GM19467 (cell line): Measurements from ENCODE around the gene SPNS1.
"Not testable (repeated sequence)": the region's sequence is repeated elsewhere in the genome, so short reads cannot be mapped to it uniquely, and the experiment has no call there.

Experiments used
- ATAC-seq: cut with Tn5 transposase; IDR thresholded peaks from one replicate; pipeline ENCODE4 v1.9.1; 2021; ENCODE audit warnings: mild to moderate bottlenecking, moderate library complexity; ENCODE audit not compliant: unreplicated experiment

Gene SPNS1

DNA sequence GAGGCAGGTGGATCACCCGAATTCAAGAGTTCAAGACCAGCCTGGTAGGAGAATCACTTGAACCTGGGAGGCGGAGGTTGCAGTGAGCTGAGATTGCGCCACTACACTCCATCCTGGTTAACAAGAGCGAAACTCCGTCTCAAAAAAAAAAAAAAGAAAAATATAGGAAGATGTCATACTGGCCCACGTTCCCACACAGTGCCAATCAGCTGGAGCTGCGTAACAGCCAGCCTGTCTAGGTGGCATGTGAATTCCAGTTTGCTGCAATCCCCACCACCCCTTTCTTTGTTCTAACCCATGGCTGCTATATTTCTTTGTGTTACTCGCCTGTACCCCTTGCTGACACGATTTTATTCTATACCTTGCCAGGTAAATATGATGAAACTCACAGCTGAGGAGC lies 16.4 kb upstream of the SPNS1 start:
- no peak for ATAC-seq

- no peak for ATAC-seq
Observed at GRCh38 chr16:28958836-28959235, 15.7 kb upstream of the SPNS1 start.

- no peak for ATAC-seq
Observed at GRCh38 chr16:28964072-28964471, 10.5 kb upstream of the SPNS1 start.

DNA sequence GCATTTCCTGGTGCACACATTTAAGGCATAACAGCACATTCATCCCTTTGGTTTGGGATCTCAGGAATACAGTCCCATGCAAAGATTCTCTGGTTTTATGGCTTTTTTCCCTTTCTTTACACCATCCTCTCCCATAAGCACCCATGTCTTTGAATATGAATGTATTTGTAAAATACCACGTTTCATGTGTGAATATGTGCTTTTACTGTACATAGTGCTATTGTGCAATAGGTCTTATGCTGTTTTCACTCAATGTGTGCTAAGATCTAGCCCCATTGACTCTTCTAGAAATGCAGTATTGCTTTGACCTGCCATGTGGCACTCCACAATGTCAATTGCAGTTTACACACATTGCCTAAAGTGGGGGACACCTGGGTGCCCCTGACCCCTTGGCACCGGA lies 10.1 kb upstream of the SPNS1 start:
- no peak for ATAC-seq

- ATAC-seq, result no peak
Observed at GRCh38 chr16:28967156-28967555, 7.4 kb upstream of the SPNS1 start.

DNA sequence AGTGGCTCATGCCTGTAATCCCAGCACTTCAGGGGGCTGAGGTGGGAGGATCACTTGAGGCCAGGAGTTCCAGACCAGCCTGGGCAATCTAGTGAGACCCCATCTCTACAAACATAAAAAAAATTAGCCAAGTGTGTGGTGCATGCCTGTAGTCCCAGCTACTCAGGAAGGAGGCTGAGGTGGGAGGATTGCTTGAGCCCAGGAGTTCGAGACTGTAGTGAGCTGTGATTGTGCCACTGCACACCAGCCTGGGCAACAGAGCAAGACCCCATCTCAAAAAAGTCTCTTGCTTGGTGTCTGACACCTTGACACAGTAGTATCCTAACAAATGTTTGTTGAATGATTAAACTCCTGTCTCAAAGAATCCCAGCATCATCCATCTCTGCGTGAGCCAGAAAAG lies 4.9 kb upstream of the SPNS1 start:
- ATAC-seq, result not testable (repeated sequence)

DNA sequence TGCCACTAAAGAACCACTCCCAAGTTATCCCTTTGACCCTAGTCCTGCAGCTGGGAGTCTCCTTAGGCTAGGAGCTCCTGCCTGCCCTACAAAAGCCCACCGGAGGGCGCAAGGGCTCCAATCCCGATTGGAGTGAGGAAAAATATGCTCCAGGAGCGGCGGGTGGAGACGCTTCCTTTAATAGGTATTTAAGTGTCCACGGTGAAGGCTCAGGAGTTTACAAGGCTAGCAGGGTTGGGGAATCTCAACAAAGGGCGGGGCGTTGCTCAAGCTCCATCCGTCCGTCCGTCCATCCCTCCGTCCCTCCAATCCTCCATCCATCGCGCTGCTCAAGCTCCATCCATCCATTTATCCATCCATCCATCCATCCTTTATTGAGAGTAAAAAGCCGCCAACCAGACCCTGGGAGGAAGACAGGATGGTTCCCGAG lies 556 bp upstream of the SPNS1 start:
- peak; percentile 10 for ATAC-seq

DNA sequence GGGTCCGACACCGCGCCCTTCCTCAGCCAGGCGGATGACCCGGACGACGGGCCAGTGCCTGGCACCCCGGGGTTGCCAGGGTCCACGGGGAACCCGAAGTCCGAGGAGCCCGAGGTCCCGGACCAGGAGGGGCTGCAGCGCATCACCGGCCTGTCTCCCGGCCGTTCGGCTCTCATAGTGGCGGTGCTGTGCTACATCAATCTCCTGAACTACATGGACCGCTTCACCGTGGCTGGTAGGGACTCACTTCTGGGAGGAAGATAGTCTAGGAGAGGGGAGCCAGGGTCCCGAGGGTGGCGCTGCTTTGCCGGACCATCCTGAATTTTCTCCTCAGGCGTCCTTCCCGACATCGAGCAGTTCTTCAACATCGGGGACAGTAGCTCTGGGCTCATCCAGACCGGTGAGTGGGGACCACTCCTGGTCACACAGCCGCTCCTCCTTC lies 601 bp downstream of the SPNS1 start:
- no peak for ATAC-seq

DNA sequence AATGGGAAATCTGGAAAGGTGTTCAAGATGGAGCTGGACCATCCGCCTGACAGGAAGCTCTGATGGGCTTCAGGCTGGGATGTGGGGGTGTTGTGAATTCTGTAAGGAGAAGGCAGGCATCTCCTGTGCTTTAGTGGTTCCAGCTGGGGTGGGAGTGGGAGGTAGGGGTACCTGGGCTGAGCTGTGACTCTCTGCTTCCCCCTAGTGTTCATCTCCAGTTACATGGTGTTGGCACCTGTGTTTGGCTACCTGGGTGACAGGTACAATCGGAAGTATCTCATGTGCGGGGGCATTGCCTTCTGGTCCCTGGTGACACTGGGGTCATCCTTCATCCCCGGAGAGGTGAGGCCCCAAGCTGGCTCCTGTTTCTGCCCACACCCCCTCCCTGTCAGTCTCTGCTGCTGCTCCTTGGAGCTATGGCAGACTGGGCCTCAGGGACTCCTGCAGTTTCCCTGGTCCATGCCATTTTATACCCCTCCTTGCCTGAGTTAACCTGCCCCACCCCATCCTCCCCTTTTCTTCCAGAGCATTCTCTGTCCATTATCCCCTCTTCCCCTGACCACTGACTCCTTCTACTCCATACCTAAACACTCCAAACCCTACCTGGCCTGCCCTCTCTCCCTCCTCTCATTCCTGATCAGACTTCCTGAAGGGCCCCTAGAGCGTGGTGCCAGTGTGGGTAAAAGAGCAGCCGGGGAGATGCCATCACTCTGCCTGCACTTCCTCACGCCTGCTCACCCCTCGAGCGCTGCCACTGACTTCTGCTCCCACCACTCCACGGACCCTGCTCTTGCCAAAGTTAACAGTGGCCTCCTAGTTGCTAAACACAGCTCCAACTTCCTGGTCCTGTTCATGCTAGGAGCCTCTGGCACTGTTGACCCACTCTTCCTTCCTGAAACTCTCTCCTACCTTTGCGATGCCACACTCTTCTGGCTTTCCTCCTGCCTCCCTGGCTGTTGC lies 3.4 kb downstream of the SPNS1 start:
- ATAC-seq, result no peak

DNA sequence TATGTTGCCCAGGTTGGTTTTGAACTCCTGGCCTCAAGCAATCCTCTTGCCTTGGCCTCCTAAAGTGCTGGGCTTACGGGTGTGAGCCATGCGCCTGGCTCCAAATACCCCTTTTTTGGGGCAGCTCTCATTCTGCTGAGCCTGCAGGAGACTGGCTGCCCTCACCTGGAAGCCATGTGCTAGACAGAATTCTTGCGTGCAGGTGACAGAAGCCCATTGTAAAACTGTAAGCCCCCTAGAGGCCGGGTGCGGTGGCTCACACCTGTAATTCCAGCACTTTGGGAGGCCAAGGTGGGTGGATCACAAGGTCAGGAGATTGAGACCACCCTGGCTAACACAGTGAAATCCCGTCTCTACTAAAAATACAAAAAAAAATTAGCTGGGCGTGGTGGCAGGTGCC lies 5.8 kb downstream of the SPNS1 start:
- not testable (repeated sequence) for ATAC-seq

DNA sequence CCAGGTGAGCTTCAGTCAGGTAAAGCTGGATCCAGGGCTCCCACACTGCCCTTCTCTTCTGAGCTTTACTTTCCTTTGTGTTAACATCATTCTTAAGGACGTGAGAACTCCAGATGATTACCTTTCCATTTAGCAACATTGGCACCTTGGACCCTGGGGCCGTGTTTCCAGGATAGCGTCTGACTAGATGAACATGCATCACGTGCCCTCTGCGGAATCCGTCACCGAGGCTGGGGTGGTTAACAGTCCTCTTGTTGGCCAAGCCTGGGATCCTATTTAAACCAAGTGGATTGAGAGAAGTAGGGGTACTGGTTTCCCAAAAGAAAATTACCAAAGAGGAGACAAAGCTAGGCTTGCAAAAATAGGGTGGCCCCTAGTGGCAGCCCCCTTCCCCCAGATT lies 6.4 kb downstream of the SPNS1 start:
- no peak for ATAC-seq

DNA sequence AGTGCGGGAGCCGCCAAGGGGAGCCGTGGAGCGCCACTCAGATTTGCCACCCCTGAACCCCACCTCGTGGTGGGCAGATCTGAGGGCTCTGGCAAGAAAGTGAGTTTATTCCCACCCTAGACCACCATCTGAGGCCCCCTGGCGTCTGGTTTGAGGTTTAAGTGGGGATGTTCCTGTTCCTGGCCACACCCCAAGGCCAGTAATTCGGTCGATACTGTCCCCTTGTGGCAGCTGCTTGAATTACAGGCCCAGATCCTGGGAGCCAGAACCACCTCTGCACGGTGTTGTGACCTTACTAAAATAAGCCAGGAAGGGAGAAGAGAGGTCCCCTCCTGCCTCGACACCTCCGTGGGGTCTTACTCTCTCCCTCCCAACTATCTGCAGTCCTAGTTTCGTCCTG lies 6.9 kb downstream of the SPNS1 start:
- ATAC-seq, result no peak

- ATAC-seq, result no peak
Observed at GRCh38 chr16:28982418-28982817, 7.8 kb downstream of the SPNS1 start.

GRCh38 chr16:28982949-28983348 lies 8.4 kb downstream of the SPNS1 start:
- no peak for ATAC-seq

DNA sequence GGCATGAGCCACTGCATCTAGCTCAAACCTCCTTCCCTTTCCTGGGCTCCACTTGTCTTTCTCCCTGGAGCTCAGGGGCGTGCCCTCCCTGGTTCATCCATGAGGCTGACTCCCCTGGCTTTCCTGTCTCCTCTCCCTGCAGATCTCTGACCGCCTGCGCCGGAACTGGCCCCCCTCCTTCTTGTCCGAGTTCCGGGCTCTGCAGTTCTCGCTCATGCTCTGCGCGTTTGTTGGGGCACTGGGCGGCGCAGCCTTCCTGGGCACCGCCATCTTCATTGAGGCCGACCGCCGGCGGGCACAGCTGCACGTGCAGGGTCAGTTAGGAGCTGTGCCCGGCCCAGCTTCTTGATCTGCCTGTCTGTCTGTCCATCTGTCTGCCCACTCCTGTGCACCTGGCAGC lies 9.1 kb downstream of the SPNS1 start:
- ATAC-seq, result no peak

GRCh38 chr16:28984091-28984490 lies 9.5 kb downstream of the SPNS1 start:
- ATAC-seq, result no peak

DNA sequence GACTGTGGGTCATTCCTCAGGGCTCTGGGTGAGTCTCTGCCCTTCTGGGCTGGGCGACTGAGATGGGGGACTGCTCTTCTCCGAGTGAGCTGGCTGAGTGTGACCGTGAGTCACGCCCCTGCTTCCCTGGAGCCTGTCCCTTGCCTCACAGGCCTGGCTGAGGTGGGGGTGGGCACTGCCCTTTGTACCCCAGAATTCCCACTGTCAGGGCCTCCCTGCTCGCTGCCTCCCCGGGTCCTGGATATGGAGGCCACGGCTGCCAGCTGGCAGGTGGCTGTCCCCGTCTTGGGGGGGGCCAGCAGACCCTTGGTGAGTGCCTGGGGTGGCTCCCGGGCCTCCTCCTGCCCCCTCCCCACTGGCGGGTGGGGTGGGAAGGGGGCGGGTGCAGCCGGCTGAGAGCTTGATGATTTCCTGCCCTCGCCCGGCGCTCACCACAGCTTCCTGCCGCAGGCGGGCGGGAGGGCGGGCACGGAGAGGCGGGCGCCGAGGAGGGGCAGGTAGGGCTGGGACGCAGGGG lies 10.1 kb downstream of the SPNS1 start, which contains the start of gene LAT:
Gene LAT, plus strand, starts transcription at position 434 of the 517 bp plus-strand sequence. CDS start 366 bp downstream, outside the sequence.
- no peak for ATAC-seq

DNA sequence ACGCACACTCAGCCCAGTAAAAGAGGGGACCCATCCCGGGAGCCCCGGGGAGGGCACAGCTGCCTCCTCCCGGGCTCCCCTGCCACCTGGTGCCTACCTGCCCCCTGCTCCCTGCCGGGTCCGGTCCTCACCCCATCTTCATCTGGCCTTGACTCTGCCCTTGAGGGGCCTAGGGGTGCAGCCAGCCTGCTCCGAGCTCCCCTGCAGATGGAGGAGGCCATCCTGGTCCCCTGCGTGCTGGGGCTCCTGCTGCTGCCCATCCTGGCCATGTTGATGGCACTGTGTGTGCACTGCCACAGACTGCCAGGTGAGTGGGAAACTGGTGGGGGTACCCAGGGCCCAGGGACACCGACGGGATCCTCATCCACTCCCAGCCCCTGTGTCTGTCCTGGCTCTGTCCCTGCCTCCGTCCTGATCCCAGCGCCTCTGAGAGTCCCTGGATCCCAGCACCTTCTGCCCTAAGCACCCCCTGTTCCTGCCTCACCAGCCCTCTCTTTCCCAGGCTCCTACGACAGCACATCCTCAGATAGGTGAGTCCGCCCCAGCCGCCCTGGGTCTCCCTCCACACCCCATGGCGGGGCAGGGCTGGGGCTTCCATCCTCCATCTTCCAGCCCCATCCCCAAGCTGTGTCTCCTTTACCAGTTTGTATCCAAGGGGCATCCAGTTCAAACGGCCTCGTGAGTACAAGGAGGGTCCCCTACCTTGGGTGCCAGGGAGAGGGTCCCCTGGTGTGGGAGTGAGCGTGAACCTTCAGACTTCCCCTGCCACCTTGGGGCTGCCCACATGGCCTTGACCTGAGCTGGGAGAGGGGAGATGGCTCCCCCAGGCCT lies 10.8 kb downstream of the SPNS1 start:
- ATAC-seq, result no peak

DNA sequence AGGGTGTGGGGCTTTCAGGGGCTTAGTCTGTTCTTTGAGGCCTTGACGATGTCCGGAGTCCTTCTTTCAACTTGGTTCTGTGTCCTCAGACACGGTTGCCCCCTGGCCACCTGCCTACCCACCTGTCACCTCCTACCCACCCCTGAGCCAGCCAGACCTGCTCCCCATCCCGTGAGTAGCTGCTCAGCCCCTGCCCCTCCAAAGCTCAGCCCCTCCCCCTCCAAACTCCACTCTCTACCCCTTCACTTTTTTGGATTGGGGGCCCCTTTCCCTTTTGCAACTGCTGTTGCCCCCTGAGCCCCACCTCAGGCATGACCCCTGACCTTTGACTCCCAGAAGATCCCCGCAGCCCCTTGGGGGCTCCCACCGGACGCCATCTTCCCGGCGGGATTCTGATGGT lies 11.5 kb downstream of the SPNS1 start:
- no peak for ATAC-seq

GRCh38 chr16:28986492-28986891 lies 11.9 kb downstream of the SPNS1 start:
- ATAC-seq, result no peak

DNA sequence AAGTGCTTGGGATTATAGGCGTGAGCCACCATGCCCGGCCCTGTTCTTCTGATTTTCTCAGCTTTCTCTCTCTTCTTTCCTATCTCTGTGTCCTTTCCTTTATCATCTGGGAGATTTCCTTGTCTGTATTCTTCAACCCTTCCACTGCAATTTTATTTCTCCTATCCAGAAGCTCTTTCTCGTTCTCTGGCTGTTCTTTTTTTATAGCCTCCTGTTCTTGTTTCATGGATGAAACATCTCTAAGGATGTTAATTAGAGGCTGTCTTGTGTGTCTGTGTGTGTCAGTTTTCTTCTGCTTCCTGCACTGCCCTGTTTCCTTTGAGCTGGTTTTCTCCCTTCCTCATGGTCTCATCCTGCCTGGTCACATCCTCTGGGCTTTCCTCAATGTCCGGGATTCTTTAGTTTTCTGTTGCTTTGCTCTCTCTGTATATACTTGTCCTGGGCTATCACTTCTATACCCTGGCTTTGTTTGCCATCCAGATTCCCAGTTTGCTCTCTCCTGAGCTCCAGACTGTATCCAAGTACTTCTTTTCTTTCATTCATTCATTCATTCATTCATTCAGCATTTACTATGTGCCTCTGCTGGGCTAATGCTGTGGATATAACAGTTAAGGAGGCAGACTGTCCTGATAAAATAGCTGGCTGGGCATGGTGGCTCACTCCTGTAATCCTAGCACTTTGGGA lies 12.7 kb downstream of the SPNS1 start:
- ATAC-seq, result no peak
